Pulmonary artery endothelial cell (primary cell): Measurements from ENCODE around the gene USH2A. TPM values are rescaled to one million over a fixed set of nuclear protein-coding genes. Genes with fewer than 3 reads are reported as not detected.

Experiments used
- DNase-seq: peaks from one replicate; pipeline ENCODE4 v3.0.0-alpha.2; 2011; ENCODE audit warnings: low read depth, low spot score
- total RNA-seq: library from RNA; depleted of rRNA; stranded (reverse); fragments of >200 nt; gene quantifications from 2 replicates; pipeline ENCODE4 v1.2.3, GENCODE V29; 2014

Gene USH2A
- total RNA-seq, 1 donor from 2014 or later, result not detected

- no peak for DNase-seq
Observed at GRCh38 chr1:215650446-215651149, 772.6 kb downstream of the USH2A start.

- no peak for DNase-seq
Observed at GRCh38 chr1:215648957-215649356, 774.3 kb downstream of the USH2A start.

- DNase-seq, result no peak
Observed at GRCh38 chr1:215647738-215648137, 775.5 kb downstream of the USH2A start.

- DNase-seq, result no peak
Observed at GRCh38 chr1:215645861-215646260, 777.4 kb downstream of the USH2A start.

- DNase-seq, result no peak
Observed at GRCh38 chr1:215645182-215645581, 778.1 kb downstream of the USH2A start.

GRCh38 chr1:215643592-215644321 lies 779.5 kb downstream of the USH2A start:
- no peak for DNase-seq

- DNase-seq, result no peak
Observed at GRCh38 chr1:215640429-215641148, 782.7 kb downstream of the USH2A start.

GRCh38 chr1:215637041-215637573 lies 786.1 kb downstream of the USH2A start:
- no peak for DNase-seq

- no peak for DNase-seq
Observed at GRCh38 chr1:215636258-215636965, 786.8 kb downstream of the USH2A start.

GRCh38 chr1:215635827-215636226 lies 787.4 kb downstream of the USH2A start:
- no peak for DNase-seq

- no peak for DNase-seq
Observed at GRCh38 chr1:215631489-215631888, 791.8 kb downstream of the USH2A start.

GRCh38 chr1:215631040-215631439 lies 792.2 kb downstream of the USH2A start:
- no peak for DNase-seq

GRCh38 chr1:215625949-215626348 lies 797.3 kb downstream of the USH2A start:
- no peak for DNase-seq

- DNase-seq, result no peak
Observed at GRCh38 chr1:215623162-215623561, 800.1 kb downstream of the USH2A start.

GRCh38 chr1:215617979-215618378 lies 805.3 kb downstream of the USH2A start:
- DNase-seq, result no peak

GRCh38 chr1:215612391-215612790 lies 810.9 kb downstream of the USH2A start:
- peak; percentile 13 for DNase-seq

GRCh38 chr1:215608646-215609045 lies 814.6 kb downstream of the USH2A start:
- no peak for DNase-seq

- DNase-seq, result no peak
Observed at GRCh38 chr1:215607412-215607811, 815.8 kb downstream of the USH2A start.

- no peak for DNase-seq
Observed at GRCh38 chr1:215606564-215607168, 816.6 kb downstream of the USH2A start.

GRCh38 chr1:215606036-215606435 lies 817.2 kb downstream of the USH2A start:
- DNase-seq, result no peak
